A204.1 (cell line): ENCODE measurements around the gene PDE1A.
"Not testable (repeated sequence)": the region's sequence is repeated elsewhere in the genome, so short reads cannot be mapped to it uniquely, and the experiment has no call there.

Experiments
- FAIRE-seq: peaks from 2 replicates; lab custom pipeline; 2012; peaks lifted over from hg19 to GRCh38; lab: Jason Lieb, UNC

The PDE1A gene

DNA sequence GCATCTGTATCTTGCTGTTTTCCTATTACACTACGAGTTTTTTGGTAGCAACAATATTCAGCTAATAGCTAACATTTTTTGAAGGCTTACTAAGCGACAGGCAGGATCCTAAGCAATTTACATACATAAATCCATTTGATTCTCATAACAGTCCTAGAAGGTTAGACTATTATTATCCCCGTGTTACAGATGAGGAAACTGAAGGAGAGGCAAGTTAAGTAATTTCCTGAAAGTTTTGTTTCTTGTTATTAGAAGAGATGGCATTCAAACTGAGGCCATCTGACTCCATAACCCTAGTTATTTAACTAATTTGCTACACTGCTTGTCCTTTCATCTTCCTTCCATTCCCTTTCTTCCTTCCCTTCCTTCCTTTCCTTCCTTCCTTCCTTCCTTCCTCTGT is 68.2 kb downstream of the PDE1A start:
- FAIRE-seq, result no peak

DNA sequence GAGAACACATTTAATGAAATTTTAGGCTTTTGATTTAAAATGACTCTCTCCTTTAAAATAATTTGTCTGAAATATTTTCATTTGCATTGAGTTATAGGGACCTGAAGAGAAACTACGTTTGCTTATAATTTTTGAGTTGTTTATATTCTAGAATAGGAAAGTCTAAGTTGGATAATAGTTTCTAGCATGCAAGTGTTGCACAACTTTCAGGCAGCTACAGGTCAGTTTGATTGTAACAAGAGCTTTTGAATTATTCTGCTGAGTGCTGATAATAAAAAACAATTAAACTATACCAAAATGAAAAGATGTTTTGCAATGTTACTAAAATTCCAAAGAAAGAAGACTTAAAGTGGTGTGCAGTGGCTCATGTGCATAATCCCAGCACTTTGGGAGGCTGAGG is 71.0 kb downstream of the PDE1A start:
- FAIRE-seq, result no peak

DNA sequence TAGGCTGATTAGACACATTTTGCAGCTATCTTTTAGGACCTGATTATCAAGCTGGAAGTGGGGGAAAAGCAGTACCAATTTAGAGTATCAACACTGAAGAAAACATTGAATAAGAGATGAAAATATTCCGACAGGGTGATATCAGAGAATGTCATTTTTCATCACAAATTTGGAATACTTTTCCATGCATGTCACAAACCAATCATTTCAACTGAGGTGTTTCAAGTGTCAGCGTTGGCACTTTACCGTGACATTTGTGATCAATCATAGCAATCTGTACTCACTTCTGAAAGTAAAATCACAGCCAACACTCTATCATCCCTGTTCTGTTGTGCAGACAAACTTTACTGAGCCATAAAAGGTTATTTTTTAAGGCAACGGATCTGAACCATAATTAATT is 75.4 kb downstream of the PDE1A start:
- FAIRE-seq, result no peak

DNA sequence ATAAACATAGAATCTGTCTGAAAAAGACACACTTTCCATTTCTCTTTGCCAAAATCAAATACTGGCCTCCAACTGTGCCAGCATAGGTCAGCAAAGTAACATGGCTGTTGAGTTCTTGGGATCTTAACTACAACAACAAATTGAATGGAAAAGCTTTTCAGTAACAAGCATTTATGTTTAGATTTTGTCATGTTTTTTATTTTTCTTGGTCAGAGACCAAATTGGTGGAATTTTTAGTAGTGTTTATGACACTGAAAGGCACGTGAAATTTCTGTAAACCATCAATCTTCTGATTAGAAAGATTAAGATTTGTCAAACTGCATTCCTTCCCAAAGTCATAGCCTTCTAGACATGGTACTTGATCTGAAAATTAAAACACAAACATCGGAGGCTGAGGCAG is 77.6 kb downstream of the PDE1A start:
- FAIRE-seq, result no peak

DNA sequence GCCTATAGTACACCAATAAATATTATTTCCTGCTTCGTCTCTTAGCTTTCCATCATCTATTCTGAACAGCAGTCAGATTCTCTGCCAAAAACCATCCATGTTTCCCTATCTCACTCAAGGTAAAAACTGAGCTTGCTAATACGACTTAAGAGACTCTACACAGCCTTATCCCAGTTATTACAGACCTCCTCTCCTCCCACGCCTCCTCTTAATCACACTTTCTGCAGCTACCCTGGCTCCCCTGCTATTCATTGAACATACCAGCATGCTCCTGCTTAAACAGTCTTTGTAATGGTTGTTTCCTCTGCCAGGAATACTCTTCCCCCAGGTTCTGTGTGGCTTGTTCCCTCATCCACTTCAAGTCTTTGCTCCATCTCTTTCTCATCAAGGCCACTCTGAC is 81.5 kb downstream of the PDE1A start:
- no peak for FAIRE-seq

DNA sequence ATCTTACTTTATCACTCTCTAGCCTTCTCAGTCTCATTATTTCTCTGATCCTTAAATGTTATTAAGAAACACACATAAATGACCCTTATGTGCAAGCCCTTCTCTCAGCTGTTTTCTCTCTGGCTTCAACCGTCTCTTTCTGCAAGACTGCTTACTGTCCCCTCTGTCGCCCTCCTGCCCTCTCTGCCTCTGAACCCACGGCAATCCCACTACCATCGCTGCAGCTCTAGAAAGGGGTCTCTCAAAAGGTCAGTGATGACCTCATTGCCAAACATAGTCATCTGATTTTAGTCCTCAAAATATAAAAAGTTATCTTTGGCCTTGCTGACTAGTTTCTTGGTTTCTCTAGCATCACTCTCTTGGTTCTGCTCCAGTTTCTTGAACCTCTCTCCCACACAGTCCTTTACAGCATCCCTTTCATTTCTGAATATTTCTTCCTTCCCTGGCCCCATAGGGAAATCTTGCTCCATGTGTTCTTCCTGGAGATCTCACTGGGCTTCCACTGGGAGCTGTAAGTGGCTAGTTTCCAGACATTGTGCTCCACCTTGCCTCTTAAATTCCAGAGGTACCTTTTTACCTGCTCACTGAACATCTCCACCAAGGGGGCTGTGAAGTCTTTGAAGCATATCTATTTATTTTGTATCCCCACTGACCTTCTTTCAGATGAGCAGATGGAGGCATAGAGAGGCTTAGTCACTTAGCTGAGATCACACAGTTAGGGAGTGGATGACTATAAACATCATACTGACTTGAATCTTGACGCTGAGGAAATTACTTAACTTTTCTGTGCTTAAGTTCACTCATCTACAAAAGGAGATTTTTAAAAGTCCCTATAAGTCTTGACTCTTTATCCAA is 96.2 kb downstream of the PDE1A start:
- FAIRE-seq, result no peak

DNA sequence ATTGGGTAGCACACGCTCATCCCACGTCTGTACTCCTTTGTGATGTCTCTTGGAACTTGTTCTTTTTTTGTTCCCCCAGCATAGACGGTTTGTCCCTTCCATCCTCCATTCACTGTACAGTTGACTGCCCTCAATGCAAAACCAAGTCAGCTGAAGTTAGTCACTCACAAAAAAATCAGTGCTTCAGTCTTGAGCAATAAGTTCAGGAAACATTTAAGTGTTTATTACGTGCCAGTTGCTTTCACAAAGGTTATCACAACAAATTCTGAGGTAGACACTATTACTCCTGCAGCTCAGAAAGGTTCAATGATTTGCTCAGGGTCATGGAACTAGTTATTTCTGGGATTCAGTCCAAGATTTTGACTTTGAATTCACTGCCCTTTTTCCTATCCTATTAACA is 102.2 kb downstream of the PDE1A start:
- FAIRE-seq, result no peak

DNA sequence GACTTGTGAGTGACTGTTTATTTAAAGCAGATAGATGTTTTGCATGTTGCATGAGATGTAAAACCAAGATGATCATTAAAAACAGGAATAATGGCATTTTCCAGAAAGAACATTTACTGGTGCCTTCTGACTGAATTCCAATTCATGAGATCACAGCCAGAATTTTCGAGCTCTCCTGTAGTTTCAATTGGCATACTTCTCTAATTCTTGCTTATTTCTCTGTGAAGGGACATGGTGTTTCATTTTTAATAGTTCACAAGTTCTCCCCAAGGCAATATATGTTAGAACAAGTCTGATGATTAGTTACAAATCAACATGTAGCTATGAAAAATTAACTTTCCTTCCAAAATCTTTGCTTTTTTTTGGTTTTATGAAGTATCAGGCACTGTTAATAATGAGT is 105.7 kb downstream of the PDE1A start:
- no peak for FAIRE-seq

DNA sequence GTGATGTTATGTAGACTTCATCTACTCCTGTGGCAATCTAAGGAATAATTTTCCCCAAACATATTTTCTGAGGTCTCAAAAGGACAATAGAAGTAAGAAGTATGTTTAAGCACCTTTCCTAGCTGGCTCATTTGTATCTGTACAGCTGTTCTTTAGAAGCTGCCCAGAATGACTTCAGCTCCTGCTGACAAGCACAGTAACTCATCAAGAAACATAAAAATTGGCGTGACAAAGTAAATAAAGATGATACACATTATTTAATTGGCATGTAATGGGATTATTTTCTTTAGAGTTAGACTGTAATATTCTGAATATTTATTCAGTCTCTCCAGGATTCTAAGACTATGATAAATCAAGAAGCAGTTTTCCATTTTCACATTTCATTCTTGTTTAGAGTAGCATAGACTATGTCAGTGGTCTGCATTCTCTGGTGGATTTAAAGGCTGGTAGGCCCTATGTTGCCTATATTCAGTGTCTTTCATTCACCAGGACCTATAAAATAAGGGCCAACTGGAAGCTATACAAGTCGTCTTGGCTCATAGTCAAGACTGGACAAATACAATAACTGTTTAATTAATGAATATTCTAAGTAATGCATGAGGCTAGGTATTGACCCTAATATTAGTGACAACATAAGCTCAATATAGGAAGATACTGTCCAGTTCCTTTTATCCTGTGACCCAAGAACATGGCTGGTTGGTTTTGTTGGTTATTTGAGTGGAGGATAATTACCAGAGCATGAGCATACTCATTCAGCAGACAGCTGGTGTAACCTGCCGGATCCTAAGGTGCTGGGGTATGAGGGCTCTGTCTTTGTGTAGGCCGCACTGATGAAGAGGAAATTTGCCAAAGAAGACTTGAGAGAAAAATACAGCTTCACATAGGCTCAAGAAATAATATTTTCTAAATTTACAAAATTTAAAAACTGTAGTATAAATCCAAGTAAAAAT is 107.0 kb downstream of the PDE1A start:
- no peak for FAIRE-seq

DNA sequence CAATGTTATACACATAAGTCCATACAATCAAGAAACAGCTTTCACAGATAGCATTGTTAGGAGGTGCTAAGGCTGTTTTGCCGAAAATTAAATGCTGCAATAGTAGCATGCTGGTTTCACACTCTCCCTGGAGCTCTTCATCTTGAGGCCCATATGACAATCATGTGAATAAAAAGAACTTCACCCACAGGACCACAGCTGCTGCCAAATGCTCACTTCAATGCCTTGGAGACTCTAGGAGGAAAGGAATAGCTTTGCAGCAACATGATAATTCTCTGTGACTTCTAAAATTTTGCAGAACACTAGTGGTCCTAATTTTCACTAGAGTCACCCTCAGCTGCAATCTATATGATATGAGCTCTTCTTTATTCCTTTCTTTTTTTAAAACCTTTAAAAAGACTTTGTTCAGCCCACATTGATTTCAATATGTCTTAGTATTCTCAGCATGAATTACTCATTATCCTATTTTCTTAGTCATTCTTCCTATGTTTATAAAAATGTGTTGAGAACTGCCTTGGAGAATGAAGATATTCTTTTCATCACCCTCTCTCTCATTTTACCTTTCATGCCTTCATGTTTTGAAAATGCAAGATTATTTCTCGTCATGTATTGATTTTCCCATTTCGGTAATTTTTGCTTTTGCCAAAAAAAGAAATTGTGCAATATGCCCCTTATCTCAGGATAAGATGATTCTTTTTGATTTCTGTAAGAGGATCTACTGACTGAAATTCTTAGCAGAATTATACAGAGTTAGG is 108.2 kb downstream of the PDE1A start:
- no peak for FAIRE-seq

DNA sequence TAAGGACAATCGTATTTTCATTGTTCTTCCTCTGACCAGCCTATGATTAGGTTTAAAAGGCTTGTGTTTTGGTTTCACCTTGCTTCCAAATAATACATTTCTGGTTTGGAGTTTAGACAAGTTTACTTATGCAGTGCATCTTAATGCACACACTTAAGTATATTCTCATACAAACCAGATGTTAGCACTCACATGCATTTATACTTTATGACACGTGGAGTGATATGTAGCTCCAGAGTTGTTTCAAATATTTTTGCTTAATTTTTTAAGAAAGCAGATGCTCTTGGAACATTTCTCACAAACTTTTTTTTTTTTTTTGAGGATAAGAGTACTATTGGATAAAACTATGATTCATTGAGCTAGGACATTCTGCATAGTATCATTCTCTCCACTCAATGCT is 109.9 kb downstream of the PDE1A start:
- FAIRE-seq, result no peak

DNA sequence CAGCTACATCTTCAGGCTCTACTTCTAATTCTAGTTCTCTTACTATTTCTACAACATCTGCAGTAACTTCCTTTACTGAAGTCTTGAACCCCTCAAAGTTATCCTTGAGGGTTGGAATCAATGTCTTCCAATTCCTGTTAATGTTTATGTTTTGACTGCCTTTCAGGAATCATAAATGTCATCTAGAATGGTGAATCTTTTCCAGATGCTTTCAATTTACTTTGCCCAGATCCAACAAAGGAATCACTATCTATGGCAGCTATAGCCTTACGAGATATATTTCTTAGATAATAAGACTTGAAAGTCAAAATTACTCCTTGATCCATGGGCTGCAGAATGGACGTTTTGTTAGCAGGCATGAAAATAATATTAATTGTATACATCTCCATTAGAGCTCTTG is 123.9 kb downstream of the PDE1A start:
- FAIRE-seq, result no peak

DNA sequence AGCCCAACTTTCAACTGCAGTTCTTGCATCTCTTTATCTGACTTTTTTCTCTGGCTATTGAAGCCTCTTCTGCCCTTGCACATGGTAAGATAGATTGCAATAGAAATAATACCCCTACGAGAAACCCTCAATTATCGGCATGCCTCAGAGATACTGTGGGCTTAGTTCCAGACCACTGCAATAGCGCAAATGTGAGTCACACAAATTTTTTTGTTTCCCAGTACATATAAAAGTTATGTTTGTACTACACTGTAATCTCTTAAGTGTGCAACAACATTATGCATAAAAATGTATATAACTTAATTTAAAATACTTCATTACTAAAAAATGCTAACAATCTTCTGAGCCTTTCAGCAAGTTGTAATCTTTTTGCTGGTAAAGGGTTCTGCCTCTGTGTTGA is 124.7 kb downstream of the PDE1A start:
- no peak for FAIRE-seq

DNA sequence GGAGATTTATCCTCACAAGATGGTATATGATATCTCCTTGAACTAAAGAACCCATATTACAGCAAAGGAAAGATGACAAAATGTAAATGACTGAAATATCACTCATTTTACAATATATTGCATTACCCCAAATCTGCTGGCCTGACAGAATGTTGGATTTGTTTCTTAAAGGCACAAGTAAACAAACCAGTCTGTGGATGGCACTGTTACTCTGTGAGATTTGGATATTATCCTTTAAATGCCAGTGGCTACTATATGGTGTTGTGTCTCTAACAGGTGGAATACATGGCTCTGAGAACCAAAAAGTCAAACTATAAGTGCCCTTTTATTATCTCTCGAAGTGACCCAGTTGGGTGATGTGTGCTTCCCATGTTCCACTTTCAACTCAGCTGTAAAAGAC is 125.7 kb downstream of the PDE1A start:
- no peak for FAIRE-seq

DNA sequence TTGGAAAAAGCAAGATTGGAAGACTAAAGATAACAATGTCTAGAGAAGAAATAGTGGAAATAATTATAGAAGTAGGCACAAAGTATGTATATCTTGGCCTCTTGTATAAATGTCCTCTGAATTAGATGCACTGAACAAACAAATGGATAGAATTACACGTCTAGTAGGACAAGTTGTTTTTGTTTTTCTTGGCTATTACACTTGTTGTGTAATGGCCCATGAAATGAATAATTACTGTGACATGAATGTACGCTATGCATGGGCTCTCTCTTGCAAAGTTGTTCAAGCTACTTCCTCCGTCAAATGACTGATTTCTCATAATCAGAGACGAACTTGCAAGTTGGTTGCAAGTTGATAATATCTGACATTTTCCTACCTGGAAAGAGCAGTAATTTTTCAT is 126.2 kb downstream of the PDE1A start:
- FAIRE-seq, result no peak

DNA sequence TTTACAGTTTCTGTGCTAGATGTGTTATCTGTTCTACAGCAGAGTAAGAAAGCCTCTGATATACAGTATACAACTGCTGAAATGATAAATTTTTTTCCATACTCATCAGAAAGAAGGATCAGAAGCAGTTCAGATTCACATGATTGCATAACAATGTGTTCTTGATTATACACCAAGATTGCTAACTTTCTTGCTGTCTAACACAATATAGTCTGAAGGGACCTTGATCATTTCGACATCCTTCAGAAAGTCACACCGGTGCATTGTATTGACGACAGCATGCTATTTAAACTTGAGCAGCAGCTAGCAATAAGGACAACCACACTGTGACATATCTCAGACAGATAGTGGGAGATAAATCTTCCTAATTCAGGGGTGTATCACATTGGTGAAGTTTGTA is 127.2 kb downstream of the PDE1A start:
- no peak for FAIRE-seq

DNA sequence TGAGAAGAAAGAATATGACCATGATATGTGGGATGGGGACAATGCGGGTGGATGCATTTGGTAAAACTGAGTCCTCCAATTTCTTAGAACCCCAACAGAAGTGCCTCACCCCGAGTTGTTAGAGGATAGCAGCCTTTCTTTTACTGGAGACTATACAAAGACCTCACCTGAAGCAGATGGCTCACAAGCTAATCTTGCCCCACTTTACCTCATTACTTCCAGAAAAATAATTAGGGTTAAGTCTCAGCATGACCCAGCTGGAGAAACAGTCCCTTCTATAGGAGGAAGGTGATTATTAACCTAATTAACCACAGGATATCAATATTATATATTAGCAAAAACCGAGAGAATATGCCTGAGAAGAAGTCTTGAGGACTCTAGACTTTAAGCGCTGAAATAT is 128.4 kb downstream of the PDE1A start:
- FAIRE-seq, result no peak

DNA sequence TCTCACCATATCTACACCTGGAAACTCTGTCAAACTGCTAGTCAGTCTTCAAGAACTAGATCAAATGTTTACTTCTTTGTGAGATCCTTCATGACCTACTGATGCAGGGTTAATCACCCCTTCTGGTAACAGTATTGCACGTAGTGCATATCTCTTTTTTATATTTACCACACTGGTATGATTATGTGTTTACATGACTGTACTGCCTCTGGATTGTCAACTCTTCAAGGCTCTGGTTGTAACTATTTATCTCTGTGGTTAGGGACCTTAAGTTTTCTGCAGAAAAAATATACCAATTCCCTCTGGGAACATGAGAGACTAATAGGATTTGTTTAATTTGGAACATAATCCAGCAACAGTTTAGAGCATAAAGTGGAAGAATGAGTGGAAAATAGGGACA is 135.5 kb downstream of the PDE1A start:
- FAIRE-seq, result no peak

DNA sequence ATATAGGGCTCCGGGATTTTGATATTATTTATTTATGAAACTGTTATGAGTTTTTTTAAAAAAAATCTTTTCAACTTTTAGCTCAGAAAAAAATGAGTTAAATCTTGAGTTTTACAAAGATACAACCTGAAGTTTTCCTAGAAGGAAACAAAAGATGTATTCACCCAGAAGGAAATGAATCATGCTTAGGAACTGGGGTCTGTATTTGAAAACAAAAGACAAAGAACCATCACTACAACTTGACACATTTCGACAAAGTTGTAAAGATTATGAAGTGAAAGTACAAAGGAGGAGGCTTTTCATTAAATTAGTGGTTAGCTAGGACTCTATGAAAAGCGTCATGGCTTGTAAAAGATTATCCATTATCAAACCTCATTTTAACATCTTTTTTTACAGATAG is 143.3 kb downstream of the PDE1A start:
- FAIRE-seq, result no peak

DNA sequence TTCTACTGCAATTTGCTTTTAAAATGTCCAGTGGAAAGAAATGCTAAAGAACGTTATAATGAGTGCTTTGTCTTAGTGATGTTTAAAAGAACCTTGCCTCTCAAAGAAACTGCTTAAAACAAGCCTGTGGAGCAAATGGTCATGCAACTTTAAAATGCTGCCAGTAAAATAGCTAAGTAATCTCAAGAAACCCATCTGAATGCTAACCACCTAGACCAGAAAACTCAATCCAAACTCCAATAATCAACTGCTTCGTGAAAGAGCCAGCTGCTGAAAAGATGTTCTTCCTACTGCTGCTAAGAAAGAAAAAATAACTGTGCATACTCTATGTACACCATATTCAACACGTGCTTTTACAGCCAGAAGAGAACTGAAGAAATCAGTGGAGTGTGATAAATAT is 145.6 kb downstream of the PDE1A start:
- FAIRE-seq, result no peak

DNA sequence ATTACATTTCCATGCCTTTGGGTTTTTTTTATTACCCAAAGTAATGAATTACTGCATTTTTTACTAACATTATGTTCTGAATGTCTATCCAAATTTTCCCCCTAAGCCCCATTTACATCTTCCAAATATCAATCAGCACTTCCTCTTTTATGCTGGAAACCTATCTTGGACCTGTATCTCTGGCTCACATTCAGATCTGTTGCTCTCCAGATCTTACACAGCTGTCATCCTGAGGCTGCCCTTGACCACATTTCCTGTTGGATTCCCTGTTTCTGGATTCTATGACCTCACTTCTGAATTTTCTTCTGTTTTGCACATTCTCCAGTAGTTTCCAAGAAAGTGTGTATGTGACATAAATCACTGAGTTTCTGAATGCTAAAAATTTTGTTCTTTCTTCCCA is 146.7 kb downstream of the PDE1A start:
- no peak for FAIRE-seq

DNA sequence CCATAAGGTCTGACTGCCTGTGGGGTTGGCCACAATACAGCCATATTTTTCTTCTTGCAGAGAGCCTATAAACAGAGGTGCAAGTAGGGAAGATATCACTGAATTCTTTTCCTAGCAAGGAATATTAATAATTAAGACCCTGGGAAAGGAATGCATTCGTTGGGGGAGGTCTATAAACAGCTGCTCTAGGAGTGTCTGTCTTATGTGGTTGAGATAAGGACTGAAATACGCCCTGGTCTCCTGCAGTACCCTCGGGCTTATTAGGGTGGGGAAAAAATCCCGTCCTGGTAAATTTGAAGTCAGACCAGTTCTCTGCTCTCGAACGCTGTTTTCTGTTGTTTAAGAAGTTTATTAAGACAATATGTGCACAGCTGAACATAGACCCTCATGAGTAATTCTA is 150.2 kb downstream of the PDE1A start:
- not testable (repeated sequence) for FAIRE-seq

DNA sequence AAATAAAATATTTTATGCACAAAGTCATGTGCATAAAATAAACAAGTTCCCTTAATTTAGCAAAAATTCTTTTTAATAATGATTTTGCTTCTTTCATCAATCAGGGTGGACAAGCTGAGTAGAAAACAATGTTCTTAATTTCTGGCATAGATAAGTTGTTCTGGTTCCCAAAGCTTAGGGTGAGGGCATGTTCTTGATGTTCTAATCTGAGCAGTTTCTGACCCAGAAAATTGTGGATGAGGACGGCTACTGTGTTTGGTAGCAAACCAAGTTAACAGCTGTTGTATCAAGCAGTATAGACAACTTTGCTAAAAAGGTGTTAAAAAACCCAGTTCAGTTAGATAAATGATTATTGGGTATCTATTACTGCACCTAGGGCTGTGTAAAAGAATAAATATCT is 158.9 kb downstream of the PDE1A start:
- no peak for FAIRE-seq
